Stomach (tissue), 9 donors: ENCODE measurements around the gene ABHD2. TPM values are rescaled to one million over a fixed set of nuclear protein-coding genes. Genes with fewer than 3 reads are reported as not detected.

ENCODE experiments used
- DNase-seq, 2 donors: peaks; one replicate each; pipeline versions ENCODE4 v3.0.0 to v3.0.0-alpha.2; 2013 to 2019
- H3K27ac ChIP-seq, 5 donors: fragments of 200-600 bp in 4 of 5; sonication (generic) in 4 of 5; one replicate each; pipeline ENCODE4 v1.5.1; 2013 to 2019; ENCODE audit warnings: mild to moderate bottlenecking in 1 of 5, moderate library complexity in 1 of 5
- H3K27me3 ChIP-seq, 3 donors: fragments of 200-600 bp; sonication (generic); one replicate each; pipeline ENCODE4 v1.5.1; 2017 to 2019; ENCODE audit warnings: mixed run types in 1 of 3
- H3K36me3 ChIP-seq, 4 donors: fragments of 200-600 bp; sonication (generic); 1 replicate in 3 of 4; 2 replicates in 1 of 4; pipeline ENCODE4 v1.5.1; 2016 to 2019
- H3K4me1 ChIP-seq, 4 donors: fragments of 200-600 bp; sonication (generic); one replicate each; pipeline ENCODE4 v1.5.1; 2016 to 2019
- H3K4me3 ChIP-seq, 4 donors: fragments of 200-600 bp; sonication (generic) in 3 of 4; one replicate each; pipeline ENCODE4 v1.5.1; 2016 to 2019; ENCODE audit warnings: mild to moderate bottlenecking in 1 of 4
- H3K9me3 ChIP-seq, 4 donors: fragments of 200-600 bp; sonication (generic); one replicate each; pipeline ENCODE4 v1.5.1; 2016 to 2019
- CTCF ChIP-seq, 7 experiments: fragments of 450-650 bp in 4 of 7; fragments of 200-600 bp in 3 of 7; sonication (generic) in 3 of 7; IDR thresholded peaks; one replicate each; pipeline ENCODE4 v1.5.1; 2016 to 2019; ENCODE audit warnings: antibody characterized with exemption in 7 of 7, control low read depth in 2 of 7, mild to moderate bottlenecking in 1 of 7
- EP300 ChIP-seq: sonication (generic); formaldehyde crosslinking; IDR thresholded peaks from one replicate; pipeline ENCODE4 v1.6.1; 2017; ENCODE audit warnings: antibody characterized with exemption
- POLR2A ChIP-seq, 4 donors: fragments of 450-650 bp; IDR thresholded peaks; one replicate each; pipeline ENCODE4 v1.6.1; 2016; ENCODE audit warnings: antibody characterized with exemption in 4 of 4, control low read depth in 2 of 4, mild to moderate bottlenecking in 1 of 4, moderate library complexity in 1 of 4
- POLR2AphosphoS5 ChIP-seq, 3 donors: sonication (generic); formaldehyde crosslinking; IDR thresholded peaks; one replicate each; pipeline ENCODE4 v1.6.1; 2016; ENCODE audit warnings: antibody characterized with exemption in 3 of 3
- WGBS, 5 donors: extraction: QIAGEN DNeasy Blood & Tissue Kit in 3 of 5; methylation state at CpG; one replicate each; pipeline versions ENCODE4 v1.1.5 to v1.1.7; 2013 to 2018; 5-methylcytosine and 5-hydroxymethylcytosine counted together
- intact Hi-C: fragments of 100-400 bp; cut with DNase I; formaldehyde crosslinking; loops from one replicate; pipeline ENCODE4 v1.15.1; 2023; ENCODE audit warnings: low total_unique reads
- polyA plus RNA-seq, 3 donors: library from polyadenylated mRNA; stranded (reverse); fragments of 200-250 nt; gene quantifications; one replicate each; pipeline ENCODE4 v1.2.3, GENCODE V29; 2013
- total RNA-seq, 5 donors: library from RNA; depleted of rRNA; stranded (reverse); fragments of >200 nt; gene quantifications; one replicate each; pipeline versions ENCODE4 v1.1.0 to v1.2.3, GENCODE V29; 2014 to 2016
- donor health status: healthy with polysubstance abuse.
- donor health status: Bipolar disorder and iron deficiency.
- donor health status: healthy.

Gene ABHD2
- total and polyA plus RNA-seq, 8 donors = 5.1 to 192 (median 70.3) TPM

GRCh38 chr15:89187986-89188514 lies 99.8 kb downstream of the ABHD2 start:
- 70 to 88% (median 80%) methylated on average over 8 of the region's 8 CpGs for WGBS, 5 donors
- peaks cover 66 to 98% (median 96%) of the 10 kb centered on the region in 4 donors for H3K36me3 ChIP-seq
- DNase-seq = no peak

GRCh38 chr15:89192136-89192535 lies 103.9 kb downstream of the ABHD2 start:
- no peaks in the 10 kb centered on the region for H3K27me3 ChIP-seq
- H3K36me3 ChIP-seq = peaks cover 85 to 100% (median 99%) of the 10 kb centered on the region in 4 donors
- TF ChIP-seq POLR2AphosphoS5 (IDR thresholded peaks at IDR 0.05) = no peak
- TF ChIP-seq EP300 = no peak
- TF ChIP-seq CTCF (IDR thresholded peaks at IDR 0.05) = no peak
- TF ChIP-seq POLR2A (IDR thresholded peaks at IDR 0.05) = no peak
- H3K27ac ChIP-seq = no peak overlapping the region
- WGBS, 5 donors = 46 to 73% (median 68%) methylated on average over 2 of the region's 2 CpGs
- no peak overlapping the region for H3K4me3 ChIP-seq
- no peak for DNase-seq
- peaks cover 0 to 10% (median 0%) of the 10 kb centered on the region in 4 donors for H3K4me1 ChIP-seq
- intact Hi-C loops = no loop called here
- no peaks in the 10 kb centered on the region for H3K9me3 ChIP-seq

More at GRCh38 chr15:89187986-89188514, 99.8 kb downstream of the ABHD2 start:
- Histone ChIP-seq H3K4me3 (no peak overlapping the region), H3K4me1 (no peaks in the 10 kb centered on the region), H3K27ac (no peak overlapping the region), H3K9me3 (no peaks in the 10 kb centered on the region), H3K27me3 (no peaks in the 10 kb centered on the region)
- TF ChIP-seq POLR2A (IDR thresholded peaks at IDR 0.05) (no peak), EP300 (no peak), POLR2AphosphoS5 (IDR thresholded peaks at IDR 0.05) (no peak), CTCF (IDR thresholded peaks at IDR 0.05) (no peak)
- intact Hi-C loops = loop anchor here (10.0 kb wide), 1 partner anchor 283 kb away; no protein-coding TSS in a partner anchor

- 89 to 94% (median 91%) methylated on average over 3 of the region's 3 CpGs for WGBS, 5 donors
- H3K27me3 ChIP-seq = no peaks in the 10 kb centered on the region
- no peak overlapping the region for H3K27ac ChIP-seq
- H3K36me3 ChIP-seq = peaks cover 79 to 100% (median 99%) of the 10 kb centered on the region in 4 donors
- DNase-seq = no peak
- TF ChIP-seq POLR2A (IDR thresholded peaks at IDR 0.05) (no peak), EP300 (no peak), POLR2AphosphoS5 (IDR thresholded peaks at IDR 0.05) (no peak)
- H3K4me1 ChIP-seq = peaks cover 0 to 13% (median 0%) of the 10 kb centered on the region in 4 donors
- H3K4me3 ChIP-seq = no peak overlapping the region
- intact Hi-C loops = no loop called here
- no peaks in the 10 kb centered on the region for H3K9me3 ChIP-seq
Measured at GRCh38 chr15:89192766-89193165, 104.5 kb downstream of the ABHD2 start.

- Histone ChIP-seq H3K4me3 (no peak overlapping the region), H3K4me1 (peaks cover 0 to 13% (median 0%) of the 10 kb centered on the region in 4 donors), H3K27me3 (no peaks in the 10 kb centered on the region), H3K27ac (no peak overlapping the region), H3K9me3 (no peaks in the 10 kb centered on the region), H3K36me3 (peaks cover 62 to 100% (median 98%) of the 10 kb centered on the region in 4 donors)
- intact Hi-C loops = no loop called here
- no peak for DNase-seq
- TF ChIP-seq EP300 (no peak), POLR2AphosphoS5 (IDR thresholded peaks at IDR 0.05) (no peak), POLR2A (IDR thresholded peaks at IDR 0.05) (no peak), CTCF (IDR thresholded peaks at IDR 0.05) (no peak)
- 77 to 95% (median 91%) methylated on average over 4 of the region's 4 CpGs for WGBS, 5 donors
Measured at GRCh38 chr15:89194608-89195007, 106.4 kb downstream of the ABHD2 start.

GRCh38 chr15:89195836-89196235 lies 107.6 kb downstream of the ABHD2 start:
- Histone ChIP-seq H3K4me1 (peaks cover 0 to 13% (median 0%) of the 10 kb centered on the region in 4 donors), H3K4me3 (no peak overlapping the region), H3K27me3 (no peaks in the 10 kb centered on the region), H3K27ac (peak overlapping the region in 1 of 5 donors; percentile 3), H3K9me3 (no peaks in the 10 kb centered on the region), H3K36me3 (peaks cover 49 to 100% (median 98%) of the 10 kb centered on the region in 4 donors)
- TF ChIP-seq CTCF (IDR thresholded peaks at IDR 0.05) (no peak), POLR2A (IDR thresholded peaks at IDR 0.05) (no peak), EP300 (no peak), POLR2AphosphoS5 (IDR thresholded peaks at IDR 0.05) (no peak)
- WGBS, 5 donors = 80 to 90% (median 87%) methylated on average over 7 to 8 of the region's 8 CpGs
- intact Hi-C loops = no loop called here
- DNase-seq = no peak
